SK-MEL-5 (cell line): ENCODE measurements around the gene ALDH1A3. TPM values are rescaled to one million over a fixed set of nuclear protein-coding genes. Genes with fewer than 3 reads are reported as not detected.

ENCODE experiments used
- DNase-seq: peaks from one replicate; pipeline ENCODE4 v3.0.0-alpha.2; 2016; ENCODE audit warnings: low read depth, low spot score
- in situ Hi-C: cut with HindIII; loops from 2 replicates; pipeline ENCODE4 v1.10.0; 2016; ENCODE audit warnings: low sequenced_read_pairs, high pct_unique_total_duplicates, low pct_unique_long_range_greater_than_20kb
- total RNA-seq: library from RNA; depleted of rRNA; stranded (reverse); fragments of >200 nt; shearing (Covaris generic); gene quantifications from 2 replicates; pipeline ENCODE4 v1.2.3, GENCODE V29; 2014

Gene ALDH1A3
- total RNA-seq, 1 experiment from 2014 or later = 0.34 TPM

GRCh38 chr15:100853676-100854440 lies 25.8 kb upstream of the ALDH1A3 start:
- in situ Hi-C loops = no loop called here
- no peak for DNase-seq

- DNase-seq = no peak
- in situ Hi-C loops = no loop called here
Observed at GRCh38 chr15:100856867-100857266, 22.8 kb upstream of the ALDH1A3 start.

GRCh38 chr15:100858294-100858693 lies 21.3 kb upstream of the ALDH1A3 start:
- in situ Hi-C loops = no loop called here
- no peak for DNase-seq

GRCh38 chr15:100859970-100860828 lies 19.4 kb upstream of the ALDH1A3 start:
- DNase-seq = no peak
- in situ Hi-C loops = no loop called here

- DNase-seq = no peak
- in situ Hi-C loops = no loop called here
Observed at GRCh38 chr15:100860829-100861510, 18.7 kb upstream of the ALDH1A3 start.

- peak; percentile 88 for DNase-seq
- in situ Hi-C loops = no loop called here
Observed at GRCh38 chr15:100861511-100861991, 18.1 kb upstream of the ALDH1A3 start.

GRCh38 chr15:100862162-100862561 lies 17.5 kb upstream of the ALDH1A3 start:
- in situ Hi-C loops = no loop called here
- DNase-seq = no peak

- in situ Hi-C loops = no loop called here
- DNase-seq = no peak
Observed at GRCh38 chr15:100863075-100863795, 16.4 kb upstream of the ALDH1A3 start.

GRCh38 chr15:100863796-100864267 lies 15.8 kb upstream of the ALDH1A3 start:
- in situ Hi-C loops = no loop called here

GRCh38 chr15:100866386-100867330 lies 13.0 kb upstream of the ALDH1A3 start:
- in situ Hi-C loops = no loop called here
- no peak for DNase-seq

More at GRCh38 chr15:100863796-100864267, 15.8 kb upstream of the ALDH1A3 start:
- DNase-seq = no peak

- in situ Hi-C loops = no loop called here
Observed at GRCh38 chr15:100867433-100867832, 12.2 kb upstream of the ALDH1A3 start.

GRCh38 chr15:100869151-100869999 lies 10.3 kb upstream of the ALDH1A3 start:
- in situ Hi-C loops = no loop called here
- DNase-seq = no peak

More at GRCh38 chr15:100867433-100867832, 12.2 kb upstream of the ALDH1A3 start:
- DNase-seq = no peak

GRCh38 chr15:100873029-100873677 lies 6.5 kb upstream of the ALDH1A3 start:
- in situ Hi-C loops = no loop called here
- DNase-seq = peak; percentile 88

GRCh38 chr15:100875495-100875894 lies 4.1 kb upstream of the ALDH1A3 start:
- in situ Hi-C loops = no loop called here
- DNase-seq = no peak

GRCh38 chr15:100875976-100876375 lies 3.7 kb upstream of the ALDH1A3 start:
- no peak for DNase-seq
- in situ Hi-C loops = no loop called here
